Caco-2 (cell line): ENCODE data around the gene NOP58. TPM values are rescaled to one million over a fixed set of nuclear protein-coding genes. Genes with fewer than 3 reads are reported as not detected.
A peak's percentile ranks its signal among the peaks of the same experiment; 100 is the strongest.

Source experiments
- BruUV-seq: library from RNA; stranded (reverse); fragments of 400-500 nt; replicated peaks from 2 replicates; lab custom pipeline; 2021; lab: Mats Ljungman, UMichigan
- CTCF ChIA-PET: fragments of 300-600 bp; sonication (Branson Sonifier 250); formaldehyde crosslinking; loops from one replicate; lab custom pipeline; 2022; ENCODE audit warnings: antibody characterized with exemption; lab: Charles Lee
- POLR2A ChIA-PET: fragments of 300-600 bp; sonication (Branson Sonifier 250); formaldehyde crosslinking; loops from one replicate; lab custom pipeline; 2022; ENCODE audit warnings: antibody characterized with exemption; lab: Charles Lee
- DNase-seq, 2 experiments: peaks; one replicate each; pipeline versions ENCODE4 v3.0.0 to v3.0.0-alpha.2; 2020 to 2022
- H3K27me3 ChIP-seq: replicated peaks from 2 replicates; pipeline ENCODE4 v1.6.0; 2011; ENCODE audit warnings: low read length; ENCODE audit not compliant: control insufficient read depth, insufficient read depth
- H3K36me3 ChIP-seq: 2 replicates; pipeline ENCODE4 v1.5.1; 2011; ENCODE audit warnings: low read length; ENCODE audit not compliant: control insufficient read depth, insufficient read depth
- H3K4me1 ChIP-seq: fragments of 250-450 bp; sonication (Bioruptor Pico); 2 replicates; pipeline ENCODE4 v1.5.1; 2020; ENCODE audit warnings: mild to moderate bottlenecking
- H3K4me3 ChIP-seq: 2 replicates; pipeline ENCODE4 v1.5.1; 2011; ENCODE audit warnings: low read depth, mild to moderate bottlenecking, control low read depth, low read length
- H3K9me3 ChIP-seq: fragments of 250-450 bp; sonication (Bioruptor Pico); 2 replicates; pipeline ENCODE4 v1.5.1; 2020; ENCODE audit warnings: mild to moderate bottlenecking, moderate library complexity
- H3K27ac Mint-ChIP-seq: one replicate; pipeline ENCODE4 v1.8.0; 2022; ENCODE audit warnings: mixed read lengths; ENCODE audit not compliant: unreplicated experiment
- H3K27me3 Mint-ChIP-seq: one replicate; pipeline ENCODE4 v1.8.0; 2022; ENCODE audit warnings: mixed read lengths; ENCODE audit not compliant: insufficient read depth, unreplicated experiment
- H3K36me3 Mint-ChIP-seq: one replicate; pipeline ENCODE4 v1.8.0; 2022; ENCODE audit warnings: mild to moderate bottlenecking, mixed read lengths; ENCODE audit not compliant: insufficient read depth, unreplicated experiment
- H3K4me1 Mint-ChIP-seq: one replicate; pipeline ENCODE4 v1.8.0; 2022; ENCODE audit warnings: low read depth, mixed read lengths; ENCODE audit not compliant: unreplicated experiment
- H3K4me3 Mint-ChIP-seq: one replicate; pipeline ENCODE4 v1.8.0; 2022; ENCODE audit warnings: mild to moderate bottlenecking, moderate library complexity, mixed read lengths; ENCODE audit not compliant: unreplicated experiment
- H3K9me3 Mint-ChIP-seq: one replicate; pipeline ENCODE4 v1.8.0; 2022; ENCODE audit warnings: mixed read lengths; ENCODE audit not compliant: unreplicated experiment
- CTCF ChIP-seq, 2 experiments: fragments of 200-600 bp in 1 of 2; IDR thresholded peaks; 1 replicate in 1 of 2; 2 replicates in 1 of 2; pipeline versions ENCODE4 v1.5.1 to v1.8.0; 2011 to 2022; ENCODE audit warnings: antibody characterized with exemption in 1 of 2, control low read depth in 1 of 2, inconsistent platforms in 1 of 2, low read depth in 1 of 2, low read length in 1 of 2, mild to moderate bottlenecking in 1 of 2, moderate library complexity in 1 of 2; ENCODE audit not compliant: insufficient read depth in 1 of 2, severe bottlenecking in 1 of 2, unreplicated experiment in 1 of 2
- intact Hi-C: fragments of 100-400 bp; cut with micrococcal nuclease; formaldehyde crosslinking; loops from one replicate; pipeline ENCODE4 v1.10.0; 2022; ENCODE audit not compliant: unreplicated experiment
- total RNA-seq: library from RNA; stranded (reverse); gene quantifications from 2 replicates; pipeline ENCODE4 v1.2.3, GENCODE V29; 2022

Gene NOP58
- total RNA-seq, 1 experiment from 2014 or later = 147 TPM

- Histone ChIP-seq H3K36me3 (no peaks in the 10 kb centered on the region), H3K4me1 (no peaks in the 10 kb centered on the region), H3K9me3 (no peaks in the 10 kb centered on the region), H3K27me3 (no peaks in the 10 kb centered on the region), H3K4me3 (no peak overlapping the region)
- ChIA-PET CTCF (no interaction called here), POLR2A (no interaction called here)
- BruUV-seq = no TSS peak
- TF ChIP-seq CTCF (IDR thresholded peaks at IDR 0.05; ENCODE audit: insufficient read depth in 1 of 2, low read depth in 1 of 2, low read length in 1 of 2, severe bottlenecking in 1 of 2, unreplicated experiment in 1 of 2) = no peak
- H3K27ac Mint-ChIP-seq = no peak overlapping the region
- intact Hi-C loops = no loop called here
- H3K27me3 Mint-ChIP-seq = no peaks in the 10 kb centered on the region
- H3K36me3 Mint-ChIP-seq = no peaks in the 10 kb centered on the region
- DNase-seq = no peak
- H3K4me3 Mint-ChIP-seq = no peak overlapping the region
- no peaks in the 10 kb centered on the region for H3K4me1 Mint-ChIP-seq
- no peaks in the 10 kb centered on the region for H3K9me3 Mint-ChIP-seq
These were observed 71.6 kb downstream of the NOP58 start for GRCh38 chr2:202337151-202337550.

DNA sequence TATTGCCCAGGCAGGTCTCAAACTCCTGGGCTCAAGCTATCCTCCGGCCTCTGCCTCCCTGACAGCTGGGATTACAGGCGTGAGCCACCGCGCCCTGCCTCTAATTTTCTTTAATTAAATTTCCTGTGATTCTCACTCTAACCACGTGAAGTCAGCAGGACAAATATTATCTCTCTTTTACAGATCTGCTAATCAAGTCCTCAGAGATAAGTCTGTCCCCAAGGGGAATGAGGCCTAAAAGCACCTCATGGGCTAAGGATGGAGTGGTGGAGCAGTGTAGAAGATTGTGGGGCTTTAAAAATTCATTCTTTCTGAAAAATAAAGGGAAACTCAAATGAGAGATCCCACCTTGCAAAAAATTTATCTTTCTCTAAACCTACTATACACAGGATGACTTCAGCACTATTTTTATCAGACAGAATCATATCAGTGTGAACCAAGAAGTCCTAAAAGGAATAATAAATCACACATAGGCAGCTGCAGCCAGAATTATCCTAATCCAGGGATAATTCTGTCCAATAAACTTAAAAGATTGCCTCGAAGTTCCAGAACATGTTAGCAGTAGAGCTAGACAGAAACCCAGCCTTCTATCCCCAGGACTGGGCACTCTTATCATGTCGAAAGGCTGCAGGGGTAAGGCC, 72.3 kb downstream of the NOP58 start:
- ChIA-PET POLR2A (no interaction called here), CTCF (interaction anchor here (1.0 kb wide), 1 partner anchor 26 kb away, joined by 3 read pairs; no protein-coding TSS in a partner anchor)
- no TSS peak for BruUV-seq
- H3K4me1 ChIP-seq = no peaks in the 10 kb centered on the region
- intact Hi-C loops = no loop called here
- Mint-ChIP-seq H3K36me3 (no peaks in the 10 kb centered on the region), H3K27me3 (no peaks in the 10 kb centered on the region), H3K27ac (no peak overlapping the region), H3K9me3 (no peaks in the 10 kb centered on the region), H3K4me3 (no peak overlapping the region), H3K4me1 (no peaks in the 10 kb centered on the region)
- no peak for DNase-seq
- no peak overlapping the region for H3K4me3 ChIP-seq
- no peak for TF ChIP-seq CTCF (IDR thresholded peaks at IDR 0.05; ENCODE audit: insufficient read depth in 1 of 2, low read depth in 1 of 2, low read length in 1 of 2, severe bottlenecking in 1 of 2, unreplicated experiment in 1 of 2)
- no peaks in the 10 kb centered on the region for H3K9me3 ChIP-seq
- no peaks in the 10 kb centered on the region for H3K27me3 ChIP-seq
- H3K36me3 ChIP-seq = no peaks in the 10 kb centered on the region

- no peaks in the 10 kb centered on the region for H3K4me1 ChIP-seq
- H3K4me3 Mint-ChIP-seq = no peak overlapping the region
- H3K27me3 Mint-ChIP-seq = no peaks in the 10 kb centered on the region
- H3K9me3 ChIP-seq = no peaks in the 10 kb centered on the region
- no peaks in the 10 kb centered on the region for H3K27me3 ChIP-seq
- TF ChIP-seq CTCF (IDR thresholded peaks at IDR 0.05; ENCODE audit: insufficient read depth in 1 of 2, low read depth in 1 of 2, low read length in 1 of 2, severe bottlenecking in 1 of 2, unreplicated experiment in 1 of 2) = no peak
- POLR2A ChIA-PET = no interaction called here
- CTCF ChIA-PET = no interaction called here
- H3K36me3 Mint-ChIP-seq = no peaks in the 10 kb centered on the region
- peak in 1 of 2 experiments; percentile 21 for DNase-seq
- no peaks in the 10 kb centered on the region for H3K9me3 Mint-ChIP-seq
- no peak overlapping the region for H3K4me3 ChIP-seq
- H3K36me3 ChIP-seq = no peaks in the 10 kb centered on the region
- intact Hi-C loops = no loop called here
- H3K27ac Mint-ChIP-seq = no peak overlapping the region
- BruUV-seq = no TSS peak
- H3K4me1 Mint-ChIP-seq = no peaks in the 10 kb centered on the region
These were observed 73.7 kb downstream of the NOP58 start for GRCh38 chr2:202339071-202339870.
